GM06990 (cell line): ENCODE data around the gene PPP1R3A.
"Not testable (repeated sequence)": the region's sequence is repeated elsewhere in the genome, so short reads cannot be mapped to it uniquely, and the experiment has no call there.

Experiments
- DNase-seq: peaks from one replicate; pipeline ENCODE4 v3.0.0-alpha.2; 2011; ENCODE audit not compliant: insufficient read length; ENCODE audit errors: extremely low read depth
- H3K27me3 ChIP-seq: replicated peaks from 2 replicates; pipeline ENCODE4 v1.6.0; 2011; ENCODE audit warnings: low read length; ENCODE audit not compliant: control insufficient read depth, insufficient read depth
- H3K36me3 ChIP-seq: 2 replicates; pipeline ENCODE4 v1.5.1; 2011; ENCODE audit warnings: low read length; ENCODE audit not compliant: control insufficient read depth, insufficient read depth
- H3K4me3 ChIP-seq: replicated peaks from 2 replicates; pipeline ENCODE4 v1.5.1; 2011; ENCODE audit warnings: low read depth, mild to moderate bottlenecking, control low read depth, low read length
- CTCF ChIP-seq: IDR thresholded peaks from 2 replicates; pipeline ENCODE4 v1.5.1; 2011; ENCODE audit warnings: low read length, control low read depth, mild to moderate bottlenecking, inconsistent platforms; ENCODE audit not compliant: insufficient read depth, poor library complexity, severe bottlenecking

Gene PPP1R3A

GRCh38 chr7:113945018-113945938 lies 26.5 kb upstream of the PPP1R3A start:
- Histone ChIP-seq H3K4me3 (no peak overlapping the region), H3K27me3 (no peaks in the 10 kb centered on the region), H3K36me3 (no peaks in the 10 kb centered on the region)
- DNase-seq = no peak
- no peak for TF ChIP-seq CTCF

DNA sequence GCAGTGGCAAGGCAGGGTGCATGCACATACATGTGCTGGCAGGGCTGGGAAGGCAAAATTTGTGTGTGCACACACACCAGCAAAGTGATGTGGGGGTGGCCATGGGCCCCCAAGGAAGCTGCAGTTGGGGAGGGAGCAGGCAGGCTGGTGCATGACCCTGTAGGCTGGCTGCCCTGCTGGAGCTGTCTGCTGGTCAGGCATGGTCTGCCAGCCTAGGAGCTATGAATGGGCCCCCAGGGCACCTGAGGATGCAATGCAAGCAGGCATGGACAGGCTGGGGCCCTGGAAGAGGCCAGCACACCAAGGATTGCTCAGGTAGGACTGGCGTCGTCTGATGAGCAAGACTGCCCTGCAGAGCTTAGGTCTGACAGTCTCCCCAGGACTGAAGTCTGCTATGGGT lies 18.2 kb upstream of the PPP1R3A start:
- H3K36me3 ChIP-seq = no peaks in the 10 kb centered on the region
- no peaks in the 10 kb centered on the region for H3K27me3 ChIP-seq
- DNase-seq = no peak
- no peak overlapping the region for H3K4me3 ChIP-seq
- no peak for TF ChIP-seq CTCF

- Histone ChIP-seq H3K4me3 (no peak overlapping the region), H3K27me3 (no peaks in the 10 kb centered on the region), H3K36me3 (no peaks in the 10 kb centered on the region)
- TF ChIP-seq CTCF = no peak
- DNase-seq = no peak
These were observed 17.7 kb upstream of the PPP1R3A start for GRCh38 chr7:113936535-113936934.

GRCh38 chr7:113929389-113929788 lies 10.6 kb upstream of the PPP1R3A start:
- H3K4me3 ChIP-seq, H3K27me3 ChIP-seq, DNase-seq, H3K36me3 ChIP-seq: not testable (repeated sequence)

DNA sequence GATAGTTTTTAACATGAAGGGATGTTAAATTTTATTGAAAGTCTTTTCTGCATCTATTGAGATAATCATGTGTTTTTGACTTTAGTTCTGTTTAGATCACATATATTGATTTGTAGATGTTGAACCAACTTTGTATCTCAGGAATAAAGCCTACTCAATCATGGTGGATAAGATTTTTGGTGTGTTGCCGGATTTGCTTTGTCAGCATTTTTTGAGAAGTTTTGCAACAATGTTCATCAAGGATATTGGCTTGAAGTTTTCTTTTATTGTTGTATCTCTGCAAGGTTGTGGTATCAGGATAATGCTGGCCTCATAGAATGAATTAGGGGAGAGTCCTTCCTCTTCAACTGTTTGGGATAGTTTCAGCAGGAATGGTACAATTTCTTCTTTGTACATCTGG lies 9.3 kb upstream of the PPP1R3A start:
- no peak for DNase-seq
- H3K27me3 ChIP-seq = no peaks in the 10 kb centered on the region
- TF ChIP-seq CTCF = no peak

GRCh38 chr7:113922049-113922448 lies 3.2 kb upstream of the PPP1R3A start:
- no peak overlapping the region for H3K4me3 ChIP-seq
- DNase-seq = no peak
- no peaks in the 10 kb centered on the region for H3K36me3 ChIP-seq
- H3K27me3 ChIP-seq = no peaks in the 10 kb centered on the region
- no peak for TF ChIP-seq CTCF

More for the DNA sequence above, 9.3 kb upstream of the PPP1R3A start:
- Histone ChIP-seq H3K36me3 (no peaks in the 10 kb centered on the region), H3K4me3 (no peak overlapping the region)
